ENCODE data around the gene GIT1.

GIT1 gene

GRCh38 chr17:29579866-29580771 lies 9.3 kb downstream of the GIT1 start:
- peak; percentile 91 for DNase-seq (ENCODE audit: low spot score)

GRCh38 chr17:29578626-29579485 lies 10.6 kb downstream of the GIT1 start:
- no peak for DNase-seq (ENCODE audit: low spot score)

- peak; percentile 89 for DNase-seq (ENCODE audit: low spot score)
Observed at GRCh38 chr17:29577385-29578211, 11.8 kb downstream of the GIT1 start.

DNA sequence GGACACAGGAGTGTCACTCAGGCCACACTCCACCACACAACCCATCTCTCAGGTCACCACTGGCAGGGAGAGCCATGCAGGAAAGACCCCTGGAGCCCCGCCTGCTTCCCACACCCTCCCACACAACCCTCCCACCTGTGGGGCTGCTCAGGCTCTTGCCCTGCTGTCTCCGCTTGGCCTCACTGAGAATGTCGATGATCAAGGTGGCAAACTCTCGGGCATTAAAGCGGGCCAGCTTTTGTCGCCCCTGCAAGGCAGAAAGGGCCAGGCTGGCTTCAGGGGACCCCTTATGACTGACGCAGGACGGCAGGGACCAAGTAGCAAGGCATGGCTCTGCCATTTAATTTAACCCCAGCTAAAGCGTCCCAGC lies 12.5 kb downstream of the GIT1 start:
- DNase-seq (ENCODE audit: low spot score), result no peak

- no peak for DNase-seq (ENCODE audit: low spot score)
Observed at GRCh38 chr17:29576214-29577000, 13.0 kb downstream of the GIT1 start.

GRCh38 chr17:29575511-29576213 lies 13.8 kb downstream of the GIT1 start:
- no peak for DNase-seq (ENCODE audit: low spot score)

DNA sequence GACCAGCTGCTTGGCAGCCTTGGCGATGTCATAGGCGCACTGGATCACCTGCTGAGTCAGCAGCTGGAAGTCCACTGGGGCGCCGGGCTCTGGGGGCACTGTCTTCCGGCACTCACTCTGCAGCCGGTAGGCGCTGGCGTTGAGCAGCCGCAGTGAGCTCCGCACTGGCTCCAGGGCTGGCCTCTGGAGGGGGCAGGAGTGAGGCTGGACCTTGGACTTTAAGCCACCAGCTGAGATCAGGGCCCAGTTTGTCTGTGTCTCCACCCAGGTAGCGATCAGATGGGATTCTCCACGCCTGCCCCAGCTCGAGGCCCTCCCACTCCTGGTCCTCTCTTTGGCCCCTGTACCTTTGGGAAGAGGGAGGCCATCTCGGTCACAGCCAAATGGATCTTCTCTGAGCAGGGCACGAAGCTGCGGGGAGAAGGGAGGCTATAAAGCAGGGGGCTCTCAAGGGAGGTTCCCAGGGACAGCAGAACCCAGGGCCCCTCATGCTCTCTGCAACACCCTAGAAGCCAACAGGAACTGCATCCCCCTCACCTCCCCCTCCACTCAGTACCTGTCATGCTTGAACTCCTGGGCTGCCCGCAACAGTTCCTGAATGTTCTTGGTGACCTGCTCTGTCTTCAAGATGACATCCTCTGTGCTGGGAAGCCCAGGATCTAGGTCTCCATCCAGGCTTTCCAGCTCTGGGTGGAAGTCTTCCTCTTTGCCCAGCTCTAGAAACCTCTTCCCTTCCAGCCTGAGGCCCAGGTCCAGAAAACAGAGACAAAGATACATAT lies 14.5 kb downstream of the GIT1 start:
- DNase-seq (ENCODE audit: low spot score), result no peak

GRCh38 chr17:29573871-29574731 lies 15.3 kb downstream of the GIT1 start:
- no peak for DNase-seq (ENCODE audit: low spot score)

GRCh38 chr17:29573558-29573869 lies 15.9 kb downstream of the GIT1 start:
- no peak for DNase-seq (ENCODE audit: low spot score)

GRCh38 chr17:29572691-29573557 lies 16.5 kb downstream of the GIT1 start:
- DNase-seq (ENCODE audit: low spot score), result peak; percentile 70

GRCh38 chr17:29571883-29572681 lies 17.4 kb downstream of the GIT1 start:
- no peak for DNase-seq (ENCODE audit: low spot score)

DNA sequence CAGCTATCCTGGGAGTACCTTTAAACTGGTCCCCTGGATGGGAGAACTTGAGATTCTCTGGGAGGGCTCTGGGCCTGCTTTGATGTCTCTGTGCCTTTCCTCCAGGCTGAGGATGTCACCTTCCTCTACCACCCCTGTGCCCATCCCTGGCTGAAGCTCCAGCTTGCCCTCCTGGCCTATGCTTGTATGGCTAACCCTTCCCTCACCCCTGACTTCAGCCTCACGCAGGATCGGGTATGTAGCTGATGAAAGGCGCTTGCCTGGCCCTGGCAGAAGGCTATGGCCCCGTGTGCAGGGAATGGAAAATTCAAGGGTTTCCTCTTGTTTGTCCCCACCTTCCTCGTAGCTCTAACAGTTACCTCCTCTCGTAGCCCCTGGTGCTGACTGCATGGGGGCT lies 18.0 kb downstream of the GIT1 start:
- DNase-seq (ENCODE audit: low spot score), result no peak

- DNase-seq (ENCODE audit: low spot score), result no peak
Observed at GRCh38 chr17:29570521-29570920, 18.9 kb downstream of the GIT1 start.

DNA sequence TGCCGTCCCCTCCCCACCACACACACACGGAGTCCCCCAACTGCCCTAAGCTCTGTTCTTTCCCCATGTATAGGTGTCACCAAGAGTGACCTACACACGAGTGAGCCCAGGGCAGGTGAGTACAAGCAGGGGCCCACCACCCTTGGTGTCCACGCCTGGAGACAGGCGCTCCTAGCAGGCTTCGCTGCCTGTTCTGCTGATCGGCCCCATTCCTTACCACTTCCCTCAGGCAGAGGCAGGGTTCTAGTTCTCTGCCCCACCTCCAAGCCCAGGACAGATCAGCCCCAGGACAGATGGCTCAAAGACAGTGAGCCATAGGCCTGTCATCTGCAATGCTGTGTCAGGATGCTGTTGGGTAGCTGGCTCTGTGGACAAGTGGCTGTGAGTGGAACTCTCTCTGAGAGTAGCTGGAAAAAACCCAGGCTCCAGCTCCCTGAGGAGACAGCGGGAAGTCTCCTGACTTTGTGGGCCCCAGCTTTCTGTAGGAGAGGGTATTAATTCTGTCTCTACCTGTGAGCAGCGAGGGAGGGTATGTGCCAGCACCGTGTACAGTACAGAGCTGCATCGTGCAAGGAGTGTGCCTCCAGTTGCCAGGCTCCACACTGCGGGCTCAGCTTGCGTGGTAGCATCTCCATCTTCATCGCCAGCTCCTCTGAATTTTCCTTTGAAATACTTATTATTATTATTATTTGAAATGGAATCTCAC lies 20.1 kb downstream of the GIT1 start:
- DNase-seq (ENCODE audit: low spot score), result peak; percentile 60

GRCh38 chr17:29568331-29569244 lies 20.9 kb downstream of the GIT1 start, which contains the start of gene TP53I13:
Gene TP53I13 (plus strand): TSS chr17:29568701. CDS start chr17:29568759, 58 bp downstream.
- peak; percentile 78 for DNase-seq (ENCODE audit: low spot score)

Measured in AG08395 (cell line).